Thoracic aorta (tissue), 2 donors: ENCODE data around the gene SLC38A8. TPM values are rescaled to one million over a fixed set of nuclear protein-coding genes. Genes with fewer than 3 reads are reported as not detected.

Experiments used
- ATAC-seq: fragments of 150-250 bp; one replicate; pipeline ENCODE4 v1.8.0; 2017; ENCODE audit warnings: low read depth; ENCODE audit not compliant: insufficient number of reproducible peaks, low FRiP score
- DNase-seq: peaks from one replicate; pipeline ENCODE4 v3.0.0-alpha.2; 2020; ENCODE audit warnings: low spot score
- H3K27ac ChIP-seq, 2 donors: fragments of 200-600 bp; sonication (generic); 1 replicate in 1 of 2; 2 replicates in 1 of 2; pipeline ENCODE4 v1.5.1; 2016; ENCODE audit warnings: mild to moderate bottlenecking in 2 of 2, moderate library complexity in 2 of 2
- H3K27me3 ChIP-seq: fragments of 200-600 bp; sonication (generic); replicated peaks from 2 replicates; pipeline ENCODE4 v1.6.0; 2016; ENCODE audit warnings: mild to moderate bottlenecking; ENCODE audit not compliant: insufficient read depth
- H3K36me3 ChIP-seq: fragments of 200-600 bp; sonication (generic); one replicate; pipeline ENCODE4 v1.5.1; 2016
- H3K4me1 ChIP-seq, 2 donors: fragments of 200-600 bp; sonication (generic); 1 replicate in 1 of 2; 2 replicates in 1 of 2; pipeline versions ENCODE4 v1.5.1 to v1.6.0; 2016; ENCODE audit warnings: low read depth in 2 of 2, mild to moderate bottlenecking in 1 of 2; ENCODE audit not compliant: control insufficient read depth in 1 of 2
- H3K4me3 ChIP-seq: fragments of 200-600 bp; sonication (generic); 2 replicates; pipeline ENCODE4 v1.5.1; 2016; ENCODE audit warnings: mild to moderate bottlenecking
- H3K9me3 ChIP-seq: fragments of 200-600 bp; sonication (generic); 2 replicates; pipeline ENCODE4 v1.5.1; 2016
- total RNA-seq, 2 donors: library from RNA; depleted of rRNA; stranded (reverse); fragments of >200 nt; gene quantifications; one replicate each; pipeline versions ENCODE4 v1.1.0 to v1.2.3, GENCODE V29; 2016
- TF ChIP-seq, protein P1 (sequence below): fragments of 200-600 bp; sonication (generic); IDR thresholded peaks from one replicate; pipeline ENCODE4 v1.5.1; 2019; ENCODE audit warnings: antibody characterized with exemption

SLC38A8 gene
- total RNA-seq, 2 donors from 2014 or later = not detected

DNA sequence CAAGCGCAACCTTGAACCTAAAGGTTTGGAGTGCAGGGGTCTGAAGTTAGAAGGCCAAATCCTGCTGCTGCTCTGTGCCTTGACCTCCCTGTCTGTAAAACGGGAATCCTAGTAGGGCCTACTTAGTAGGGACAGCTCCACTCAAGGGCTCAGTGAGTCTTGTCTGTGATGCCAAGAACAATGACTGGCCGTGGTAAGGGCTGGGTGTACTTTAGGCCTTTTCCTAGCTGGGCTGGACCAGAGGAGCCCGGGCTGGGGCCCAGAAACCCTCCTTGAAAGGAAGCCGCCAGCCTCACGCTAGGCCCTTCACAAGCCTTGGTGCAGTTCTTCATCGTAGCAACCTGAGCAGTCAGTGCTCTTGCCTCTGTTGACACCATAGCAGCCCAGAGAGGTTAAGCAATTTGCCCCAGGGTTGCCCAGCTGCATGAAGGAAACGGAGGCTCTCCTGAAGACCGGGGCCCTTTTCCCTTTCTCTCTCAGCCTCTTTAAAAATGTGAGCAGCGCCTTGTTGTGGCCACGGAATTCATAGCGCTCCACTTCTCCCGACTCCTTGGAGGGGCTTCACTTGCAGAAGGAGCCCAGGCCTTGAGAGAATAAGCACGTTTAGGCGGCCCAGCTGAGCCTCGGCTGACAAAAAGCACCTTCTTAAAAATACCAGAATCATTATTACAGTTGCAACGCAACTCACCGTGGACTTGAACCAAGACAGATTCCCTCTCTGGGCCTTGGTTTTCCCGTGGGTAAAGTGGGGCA lies 70.2 kb downstream of the SLC38A8 start:
- no peaks in the 10 kb centered on the region for H3K9me3 ChIP-seq
- H3K4me1 ChIP-seq = peaks cover 0 to 7% of the 10 kb centered on the region in 2 donors
- ATAC-seq (no peak), DNase-seq (no peak)
- TF ChIP-seq, protein P1, sequence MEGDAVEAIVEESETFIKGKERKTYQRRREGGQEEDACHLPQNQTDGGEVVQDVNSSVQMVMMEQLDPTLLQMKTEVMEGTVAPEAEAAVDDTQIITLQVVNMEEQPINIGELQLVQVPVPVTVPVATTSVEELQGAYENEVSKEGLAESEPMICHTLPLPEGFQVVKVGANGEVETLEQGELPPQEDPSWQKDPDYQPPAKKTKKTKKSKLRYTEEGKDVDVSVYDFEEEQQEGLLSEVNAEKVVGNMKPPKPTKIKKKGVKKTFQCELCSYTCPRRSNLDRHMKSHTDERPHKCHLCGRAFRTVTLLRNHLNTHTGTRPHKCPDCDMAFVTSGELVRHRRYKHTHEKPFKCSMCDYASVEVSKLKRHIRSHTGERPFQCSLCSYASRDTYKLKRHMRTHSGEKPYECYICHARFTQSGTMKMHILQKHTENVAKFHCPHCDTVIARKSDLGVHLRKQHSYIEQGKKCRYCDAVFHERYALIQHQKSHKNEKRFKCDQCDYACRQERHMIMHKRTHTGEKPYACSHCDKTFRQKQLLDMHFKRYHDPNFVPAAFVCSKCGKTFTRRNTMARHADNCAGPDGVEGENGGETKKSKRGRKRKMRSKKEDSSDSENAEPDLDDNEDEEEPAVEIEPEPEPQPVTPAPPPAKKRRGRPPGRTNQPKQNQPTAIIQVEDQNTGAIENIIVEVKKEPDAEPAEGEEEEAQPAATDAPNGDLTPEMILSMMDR = no peak
- no peak overlapping the region for H3K4me3 ChIP-seq
- no peaks in the 10 kb centered on the region for H3K36me3 ChIP-seq
- no peaks in the 10 kb centered on the region for H3K27me3 ChIP-seq
- no peak overlapping the region for H3K27ac ChIP-seq

DNA sequence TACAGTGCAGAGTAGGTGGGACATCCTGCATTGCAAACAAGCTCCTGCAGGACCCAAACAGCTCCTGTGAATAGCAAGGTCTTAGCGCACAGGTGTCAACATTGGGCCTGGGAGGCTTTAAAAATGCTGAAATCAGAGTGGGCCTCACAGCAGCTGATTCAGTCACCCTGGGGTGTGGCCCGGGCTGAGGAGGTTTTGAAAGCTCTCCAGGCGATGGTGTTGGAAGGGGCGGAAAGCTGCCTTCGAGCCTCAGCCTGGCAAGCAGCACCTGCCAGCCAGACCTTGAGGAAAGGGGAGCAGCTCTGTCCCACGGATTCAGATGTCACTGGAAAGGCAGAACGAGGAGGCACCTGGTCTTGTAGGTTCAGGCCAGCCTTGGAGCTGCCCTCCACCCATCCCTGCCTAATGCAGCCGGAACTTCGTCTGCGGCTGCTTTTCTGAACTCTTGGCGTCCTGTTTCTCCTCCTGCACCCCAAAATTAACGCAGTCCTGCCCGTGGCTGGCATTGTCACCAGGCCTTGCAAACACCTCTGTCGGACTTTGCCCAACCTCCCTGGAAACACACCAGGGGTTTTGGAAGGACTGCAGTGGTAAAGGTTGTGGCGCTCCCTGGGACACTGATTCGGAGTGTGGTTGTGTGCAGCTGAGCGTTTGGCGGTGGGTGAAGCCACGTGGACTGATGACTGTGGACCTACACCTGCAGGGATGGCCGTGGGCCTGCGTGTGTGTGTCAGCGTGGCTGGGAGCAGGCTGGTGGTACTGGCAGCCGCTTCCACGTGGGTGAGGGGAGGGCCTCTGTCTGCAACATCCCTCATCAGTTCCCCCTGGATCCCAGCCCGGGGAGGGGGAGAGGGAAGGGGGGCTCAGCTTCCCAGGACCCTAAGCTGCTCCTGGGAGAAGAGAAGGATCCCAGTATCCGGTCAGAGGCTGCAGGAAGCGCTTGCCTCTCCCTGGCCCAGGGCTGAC lies 71.1 kb downstream of the SLC38A8 start:
- H3K27ac ChIP-seq = no peak overlapping the region
- no peaks in the 10 kb centered on the region for H3K36me3 ChIP-seq
- ATAC-seq (no peak), DNase-seq (no peak)
- peaks cover 0 to 7% of the 10 kb centered on the region in 2 donors for H3K4me1 ChIP-seq
- TF ChIP-seq, protein P1 = no peak
- no peaks in the 10 kb centered on the region for H3K27me3 ChIP-seq
- H3K9me3 ChIP-seq = no peaks in the 10 kb centered on the region
- no peak overlapping the region for H3K4me3 ChIP-seq

DNA sequence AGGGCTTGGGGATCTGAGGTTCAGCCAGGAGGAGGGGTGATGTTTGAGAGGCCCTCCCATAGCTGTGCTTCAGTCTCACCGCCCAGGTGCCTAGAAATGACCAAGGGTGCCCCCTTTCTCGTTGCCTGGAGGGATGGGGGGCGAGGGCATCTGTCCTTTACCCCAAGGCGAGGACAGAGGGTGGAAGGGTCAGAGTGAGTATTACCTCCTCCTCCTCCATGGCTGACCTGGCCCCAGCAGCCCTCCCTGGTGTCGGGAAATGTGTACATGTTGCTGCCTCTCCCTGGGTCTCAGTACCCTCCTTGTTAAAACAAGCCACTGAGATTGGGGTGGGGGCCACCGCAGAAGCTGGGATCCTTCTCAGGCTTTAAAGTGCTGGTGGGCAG lies 72.2 kb downstream of the SLC38A8 start:
- no peaks in the 10 kb centered on the region for H3K27me3 ChIP-seq
- TF ChIP-seq, protein P1 = no peak
- H3K36me3 ChIP-seq = peaks cover 6% of the 10 kb centered on the region
- no peak overlapping the region for H3K27ac ChIP-seq
- no peak overlapping the region for H3K4me3 ChIP-seq
- DNase-seq = no peak
- H3K4me1 ChIP-seq = peaks cover 0 to 7% of the 10 kb centered on the region in 2 donors
- H3K9me3 ChIP-seq = no peaks in the 10 kb centered on the region
- ATAC-seq = no peak

DNA sequence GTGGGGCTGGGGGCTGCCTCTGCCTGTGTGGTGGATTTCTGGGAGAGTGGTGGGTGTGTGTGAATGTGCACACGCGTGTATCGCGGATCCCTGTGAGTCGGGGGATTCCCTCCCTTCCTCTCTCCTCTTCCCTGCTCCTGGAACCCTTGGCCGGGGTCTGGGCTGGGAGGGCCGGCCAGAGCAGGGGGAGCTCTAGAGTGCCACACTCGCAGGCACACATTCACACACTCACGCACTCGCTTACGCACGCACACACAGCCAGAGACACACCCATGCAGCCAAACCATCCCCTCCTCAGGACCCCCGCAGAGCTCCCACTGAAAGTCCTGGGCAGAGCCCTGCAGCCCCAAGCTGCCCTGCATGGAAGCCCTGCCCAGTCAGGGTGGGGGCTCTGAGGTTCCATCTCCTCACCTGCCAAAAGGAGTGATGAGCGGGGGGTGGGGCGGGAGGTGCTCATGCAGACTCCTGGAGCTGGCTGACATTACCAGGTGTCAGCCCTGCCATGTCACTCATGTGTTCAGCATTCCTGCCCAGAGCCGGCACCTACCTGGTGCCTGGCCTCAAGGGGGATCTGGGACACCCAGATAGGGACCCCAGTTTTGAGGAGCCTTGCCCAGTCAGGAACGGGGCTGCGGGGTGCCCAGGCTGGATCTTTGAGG lies 72.7 kb downstream of the SLC38A8 start:
- H3K27ac ChIP-seq = no peak overlapping the region
- ATAC-seq = no peak
- peaks cover 6% of the 10 kb centered on the region for H3K36me3 ChIP-seq
- H3K9me3 ChIP-seq = no peaks in the 10 kb centered on the region
- peaks cover 0 to 7% of the 10 kb centered on the region in 2 donors for H3K4me1 ChIP-seq
- no peak overlapping the region for H3K4me3 ChIP-seq
- H3K27me3 ChIP-seq = no peaks in the 10 kb centered on the region
- TF ChIP-seq, protein P1 = no peak
- no peak for DNase-seq
